NCI-H82 treated with DMSO at 0.1 percent for 48 hours (cell line): ENCODE results near the gene KCNMA1.

ENCODE experiments used
- DNase-seq: peaks from one replicate; lab custom pipeline; 2025; ENCODE audit not compliant: unreplicated experiment; lab: John Stamatoyannopoulos, UW

KCNMA1 gene

GRCh38 chr10:76977901-76978300 lies 659.7 kb downstream of the KCNMA1 start:
- no peak for DNase-seq

GRCh38 chr10:76977046-76977445 lies 660.6 kb downstream of the KCNMA1 start:
- DNase-seq: no peak

- no peak for DNase-seq
Measured at GRCh38 chr10:76976142-76976541, 661.5 kb downstream of the KCNMA1 start.

GRCh38 chr10:76975126-76975525 lies 662.5 kb downstream of the KCNMA1 start:
- DNase-seq: no peak

- DNase-seq: no peak
Measured at GRCh38 chr10:76974017-76974691, 663.5 kb downstream of the KCNMA1 start.

GRCh38 chr10:76973091-76974016 lies 664.3 kb downstream of the KCNMA1 start:
- no peak for DNase-seq

GRCh38 chr10:76972541-76972940 lies 665.1 kb downstream of the KCNMA1 start:
- DNase-seq: no peak

- no peak for DNase-seq
Measured at GRCh38 chr10:76971547-76972170, 665.9 kb downstream of the KCNMA1 start.

GRCh38 chr10:76970711-76971519 lies 666.7 kb downstream of the KCNMA1 start:
- DNase-seq: no peak

- no peak for DNase-seq
Measured at GRCh38 chr10:76969366-76969948, 668.2 kb downstream of the KCNMA1 start.

GRCh38 chr10:76968483-76968882 lies 669.1 kb downstream of the KCNMA1 start:
- DNase-seq: no peak

- no peak for DNase-seq
Measured at GRCh38 chr10:76962851-76963250, 674.8 kb downstream of the KCNMA1 start.

- DNase-seq: no peak
Measured at GRCh38 chr10:76961841-76962240, 675.8 kb downstream of the KCNMA1 start.

GRCh38 chr10:76959111-76959510 lies 678.5 kb downstream of the KCNMA1 start:
- no peak for DNase-seq

- no peak for DNase-seq
Measured at GRCh38 chr10:76954838-76955237, 682.8 kb downstream of the KCNMA1 start.

GRCh38 chr10:76950354-76950753 lies 687.3 kb downstream of the KCNMA1 start:
- DNase-seq: no peak

GRCh38 chr10:76946270-76946669 lies 691.3 kb downstream of the KCNMA1 start:
- no peak for DNase-seq

- no peak for DNase-seq
Measured at GRCh38 chr10:76945166-76945565, 692.4 kb downstream of the KCNMA1 start.

- no peak for DNase-seq
Measured at GRCh38 chr10:76944640-76945039, 693.0 kb downstream of the KCNMA1 start.

GRCh38 chr10:76942628-76943416 lies 694.8 kb downstream of the KCNMA1 start:
- no peak for DNase-seq
